Spinal cord (tissue), 10 donors: ENCODE results near the gene DNAJC18. TPM values are rescaled to one million over a fixed set of nuclear protein-coding genes. Genes with fewer than 3 reads are reported as not detected.
"Not testable (repeated sequence)": the region's sequence is repeated elsewhere in the genome, so short reads cannot be mapped to it uniquely, and the experiment has no call there.

ENCODE experiments used
- DNase-seq, 6 donors: peaks; one replicate each; pipeline versions ENCODE4 v3.0.0 to v3.0.0-alpha.2; 2013 to 2015; ENCODE audit warnings: low spot score in 6 of 6, low read depth in 4 of 6
- H3K27ac ChIP-seq: one replicate; pipeline ENCODE4 v1.5.1; 2013; ENCODE audit warnings: low read depth, low read length, control low read depth
- H3K27me3 ChIP-seq: one replicate; pipeline ENCODE4 v1.6.1; 2013; ENCODE audit warnings: low read length; ENCODE audit not compliant: control insufficient read depth, insufficient read depth
- H3K36me3 ChIP-seq: one replicate; pipeline ENCODE4 v1.6.1; 2013; ENCODE audit warnings: low read length; ENCODE audit not compliant: control insufficient read depth, insufficient read depth
- H3K4me1 ChIP-seq: one replicate; pipeline ENCODE4 v1.6.1; 2013; ENCODE audit warnings: low read length; ENCODE audit not compliant: control insufficient read depth, insufficient read depth
- H3K4me3 ChIP-seq: one replicate; pipeline ENCODE4 v1.5.1; 2013; ENCODE audit warnings: low read depth, low read length, control low read depth
- H3K9me3 ChIP-seq: one replicate; pipeline ENCODE4 v1.6.1; 2013; ENCODE audit warnings: low read length; ENCODE audit not compliant: control insufficient read depth, insufficient read depth
- WGBS: methylation state at CpG from one replicate; pipeline ENCODE4 v1.1.5; 2013; ENCODE audit warnings: missing lambda C conversion rate; ENCODE audit not compliant: insufficient coverage; 5-methylcytosine and 5-hydroxymethylcytosine counted together
- polyA plus RNA-seq, 2 donors: library from polyadenylated mRNA; unstranded; fragments of 120-200 nt; gene quantifications; one replicate each; pipeline ENCODE4 v1.2.1, GENCODE V29; 2013; ENCODE audit not compliant: insufficient read length in 2 of 2
- total RNA-seq, 2 donors: library from RNA; depleted of rRNA in 1 of 2; stranded (reverse); fragments of 120-200 nt in 1 of 2; fragments of >200 nt in 1 of 2; gene quantifications; one replicate each; pipeline versions ENCODE4 v1.2.3 to v1.2.4, GENCODE V29; 2013 to 2014
- donor health status: healthy.

The DNAJC18 gene
- total and polyA plus RNA-seq, 4 donors: 26.6 to 49.9 (median 39.9) TPM

- Histone ChIP-seq H3K27ac (no peak overlapping the region), H3K4me1 (peaks cover 55% of the 10 kb centered on the region), H3K36me3 (peaks cover 30% of the 10 kb centered on the region), H3K27me3 (peaks cover 50% of the 10 kb centered on the region), H3K9me3 (no peaks in the 10 kb centered on the region), H3K4me3 (no peak overlapping the region)
- DNase-seq: no peak
- 35% methylated on average over 31 of the region's 33 CpGs for WGBS
These were observed 47.6 kb downstream of the DNAJC18 start for GRCh38 chr5:139391570-139392323.

- WGBS: 87% methylated on average over 8 of the region's 10 CpGs
- H3K4me3 ChIP-seq: no peak overlapping the region
- H3K9me3 ChIP-seq: no peaks in the 10 kb centered on the region
- H3K4me1 ChIP-seq: peaks cover 54% of the 10 kb centered on the region
- H3K27me3 ChIP-seq: peaks cover 50% of the 10 kb centered on the region
- H3K36me3 ChIP-seq: peaks cover 28% of the 10 kb centered on the region
- no peak overlapping the region for H3K27ac ChIP-seq
- no peak for DNase-seq
These were observed 48.4 kb downstream of the DNAJC18 start for GRCh38 chr5:139390639-139391569.

- no peaks in the 10 kb centered on the region for H3K9me3 ChIP-seq
- H3K27ac ChIP-seq: no peak within 1 kb of the TSS
- H3K4me3 ChIP-seq: no peak within 1 kb of the TSS
- peaks cover 28% of the 10 kb centered on the region for H3K36me3 ChIP-seq
- DNase-seq: no peak
- peaks cover 41% of the 10 kb centered on the region for H3K27me3 ChIP-seq
- 83% methylated on average over 9 of the region's 11 CpGs for WGBS
- H3K4me1 ChIP-seq: peaks cover 46% of the 10 kb centered on the region
These were observed 49.4 kb downstream of the DNAJC18 start, which contains the start of gene MZB1 for GRCh38 chr5:139389701-139390638. Gene MZB1 (minus strand): TSS chr5:139389913. CDS start chr5:139389856, 57 bp downstream.

- WGBS: 41% methylated on average over 7 of the region's 8 CpGs
- H3K9me3 ChIP-seq: no peaks in the 10 kb centered on the region
- H3K27me3 ChIP-seq: peaks cover 24% of the 10 kb centered on the region
- no peak for DNase-seq
- peaks cover 28% of the 10 kb centered on the region for H3K36me3 ChIP-seq
- H3K27ac ChIP-seq: no peak overlapping the region
- H3K4me3 ChIP-seq: no peak overlapping the region
- H3K4me1 ChIP-seq: peaks cover 31% of the 10 kb centered on the region
These were observed 51.0 kb downstream of the DNAJC18 start for GRCh38 chr5:139388198-139388821.

GRCh38 chr5:139387611-139388197 is 51.6 kb downstream of the DNAJC18 start:
- Histone ChIP-seq H3K9me3 (no peaks in the 10 kb centered on the region), H3K27ac (no peak overlapping the region), H3K4me1 (peaks cover 25% of the 10 kb centered on the region), H3K36me3 (peaks cover 25% of the 10 kb centered on the region), H3K27me3 (peaks cover 18% of the 10 kb centered on the region), H3K4me3 (no peak overlapping the region)
- 74% methylated on average over 7 of the region's 10 CpGs for WGBS
- no peak for DNase-seq

- H3K27ac ChIP-seq, DNase-seq, H3K4me3 ChIP-seq, H3K9me3 ChIP-seq: not testable (repeated sequence)
- Histone ChIP-seq H3K27me3 (peaks cover 11% of the 10 kb centered on the region), H3K4me1 (peaks cover 20% of the 10 kb centered on the region), H3K36me3 (peaks cover 22% of the 10 kb centered on the region)
- WGBS: 98% methylated on average over 6 of the region's 10 CpGs
These were observed 52.4 kb downstream of the DNAJC18 start for GRCh38 chr5:139386956-139387355.

- Histone ChIP-seq H3K4me3 (no peak overlapping the region), H3K9me3 (no peaks in the 10 kb centered on the region), H3K27me3 (peaks cover 3% of the 10 kb centered on the region), H3K4me1 (peaks cover 11% of the 10 kb centered on the region), H3K27ac (no peak overlapping the region), H3K36me3 (peaks cover 13% of the 10 kb centered on the region)
- no CpG with 5 or more reads among the region's 5 CpGs for WGBS
- DNase-seq: no peak
These were observed 53.3 kb downstream of the DNAJC18 start for GRCh38 chr5:139386050-139386438.

GRCh38 chr5:139385061-139386049 is 54.0 kb downstream of the DNAJC18 start:
- Histone ChIP-seq H3K4me3 (no peak overlapping the region), H3K27me3 (peaks cover 2% of the 10 kb centered on the region), H3K9me3 (no peaks in the 10 kb centered on the region), H3K36me3 (peaks cover 11% of the 10 kb centered on the region), H3K27ac (no peak overlapping the region), H3K4me1 (peaks cover 5% of the 10 kb centered on the region)
- 79% methylated on average over 6 of the region's 8 CpGs for WGBS
- DNase-seq: no peak
